ENCODE results near the gene RFX8. TPM values are rescaled to one million over a fixed set of nuclear protein-coding genes. Genes with fewer than 3 reads are reported as not detected.

Gene RFX8
- total RNA-seq, 2 donors from 2014 or later: 2.1 to 2.2 TPM

GRCh38 chr2:101428422-101429176 is 46.3 kb downstream of the RFX8 start:
- Mint-ChIP-seq H3K4me3 (no peak overlapping the region), H3K27ac (no peak overlapping the region), H3K9me3 (no peaks in the 10 kb centered on the region), H3K36me3 (no peaks in the 10 kb centered on the region), H3K4me1 (ENCODE audit: low read depth in 2 of 2) (no peaks in the 10 kb centered on the region), H3K27me3 (no peaks in the 10 kb centered on the region)
- DNase-seq (ENCODE audit: low spot score) (no peak), ATAC-seq (no peak)

GRCh38 chr2:101427743-101428142 is 47.2 kb downstream of the RFX8 start:
- Mint-ChIP-seq H3K27me3 (no peaks in the 10 kb centered on the region), H3K4me3 (no peak overlapping the region)

GRCh38 chr2:101427240-101427639 is 47.7 kb downstream of the RFX8 start:
- Mint-ChIP-seq H3K36me3 (no peaks in the 10 kb centered on the region), H3K9me3 (no peaks in the 10 kb centered on the region), H3K27me3 (no peaks in the 10 kb centered on the region), H3K4me3 (no peak overlapping the region), H3K27ac (no peak overlapping the region), H3K4me1 (ENCODE audit: low read depth in 2 of 2) (no peaks in the 10 kb centered on the region)
- DNase-seq (ENCODE audit: low spot score) (no peak), ATAC-seq (no peak)

More at GRCh38 chr2:101427743-101428142, 47.2 kb downstream of the RFX8 start:
- Mint-ChIP-seq H3K36me3 (no peaks in the 10 kb centered on the region), H3K4me1 (ENCODE audit: low read depth in 2 of 2) (no peaks in the 10 kb centered on the region), H3K9me3 (no peaks in the 10 kb centered on the region), H3K27ac (no peak overlapping the region)
- no peak for DNase-seq (ENCODE audit: low spot score)
- no peak for ATAC-seq

- no peaks in the 10 kb centered on the region for H3K27me3 Mint-ChIP-seq
- H3K27ac Mint-ChIP-seq: no peak overlapping the region
- H3K9me3 Mint-ChIP-seq: no peaks in the 10 kb centered on the region
- no peaks in the 10 kb centered on the region for H3K36me3 Mint-ChIP-seq
- no peaks in the 10 kb centered on the region for H3K4me1 Mint-ChIP-seq (ENCODE audit: low read depth in 2 of 2)
- no peak for DNase-seq (ENCODE audit: low spot score)
- H3K4me3 Mint-ChIP-seq: no peak overlapping the region
- no peak for ATAC-seq
Observed at GRCh38 chr2:101426822-101427221, 48.1 kb downstream of the RFX8 start.

- DNase-seq (ENCODE audit: low spot score) (no peak), ATAC-seq (no peak)
- H3K27ac Mint-ChIP-seq: peak overlapping the region in 1 of 2 donors; percentile 4
- no peaks in the 10 kb centered on the region for H3K36me3 Mint-ChIP-seq
- no peak overlapping the region for H3K4me3 Mint-ChIP-seq
- no peaks in the 10 kb centered on the region for H3K9me3 Mint-ChIP-seq
- peaks cover 0 to 3% of the 10 kb centered on the region in 2 donors for H3K27me3 Mint-ChIP-seq
- no peaks in the 10 kb centered on the region for H3K4me1 Mint-ChIP-seq (ENCODE audit: low read depth in 2 of 2)
Observed at GRCh38 chr2:101420623-101421022, 54.3 kb downstream of the RFX8 start.

GRCh38 chr2:101419096-101419663 is 55.7 kb downstream of the RFX8 start:
- Mint-ChIP-seq H3K4me3 (no peak overlapping the region), H3K4me1 (ENCODE audit: low read depth in 2 of 2) (no peaks in the 10 kb centered on the region), H3K27me3 (peaks cover 0 to 3% of the 10 kb centered on the region in 2 donors), H3K36me3 (no peaks in the 10 kb centered on the region), H3K27ac (peak overlapping the region in 1 of 2 donors; percentile 45), H3K9me3 (no peaks in the 10 kb centered on the region)
- ATAC-seq (peak; percentile 68 to 75), DNase-seq (ENCODE audit: low spot score) (no peak)

GRCh38 chr2:101418460-101419095 is 56.3 kb downstream of the RFX8 start:
- ATAC-seq (no peak), DNase-seq (ENCODE audit: low spot score) (no peak)
- H3K36me3 Mint-ChIP-seq: no peaks in the 10 kb centered on the region
- H3K4me1 Mint-ChIP-seq (ENCODE audit: low read depth in 2 of 2): no peaks in the 10 kb centered on the region
- H3K27ac Mint-ChIP-seq: peak overlapping the region in 1 of 2 donors; percentile 45
- H3K4me3 Mint-ChIP-seq: no peak overlapping the region
- H3K27me3 Mint-ChIP-seq: peaks cover 0 to 3% of the 10 kb centered on the region in 2 donors
- H3K9me3 Mint-ChIP-seq: no peaks in the 10 kb centered on the region

DNA sequence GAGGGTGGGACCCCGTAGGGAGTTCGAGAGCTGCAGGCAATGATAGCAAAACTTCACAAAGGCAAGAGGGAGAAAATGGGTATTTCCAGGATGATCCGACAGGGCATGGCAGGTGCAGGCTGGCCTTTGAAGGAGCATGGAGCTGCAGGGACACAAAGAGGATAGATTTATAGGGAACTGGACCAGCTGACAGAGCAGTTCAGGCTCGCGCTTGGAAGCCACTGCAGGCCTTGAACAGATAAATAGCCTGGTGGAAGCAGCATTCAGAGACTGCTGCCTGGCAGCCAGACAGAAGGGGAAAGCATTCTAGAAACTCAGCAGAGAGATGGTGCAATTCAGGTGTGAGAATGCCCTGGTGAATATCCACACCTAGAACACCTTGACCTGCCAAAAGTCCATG is 58.3 kb downstream of the RFX8 start:
- H3K36me3 Mint-ChIP-seq: no peaks in the 10 kb centered on the region
- H3K9me3 Mint-ChIP-seq: no peaks in the 10 kb centered on the region
- H3K4me3 Mint-ChIP-seq: no peak overlapping the region
- H3K4me1 Mint-ChIP-seq (ENCODE audit: low read depth in 2 of 2): no peaks in the 10 kb centered on the region
- DNase-seq (ENCODE audit: low spot score) (no peak), ATAC-seq (no peak)
- peaks cover 0 to 3% of the 10 kb centered on the region in 2 donors for H3K27me3 Mint-ChIP-seq
- no peak overlapping the region for H3K27ac Mint-ChIP-seq

DNA sequence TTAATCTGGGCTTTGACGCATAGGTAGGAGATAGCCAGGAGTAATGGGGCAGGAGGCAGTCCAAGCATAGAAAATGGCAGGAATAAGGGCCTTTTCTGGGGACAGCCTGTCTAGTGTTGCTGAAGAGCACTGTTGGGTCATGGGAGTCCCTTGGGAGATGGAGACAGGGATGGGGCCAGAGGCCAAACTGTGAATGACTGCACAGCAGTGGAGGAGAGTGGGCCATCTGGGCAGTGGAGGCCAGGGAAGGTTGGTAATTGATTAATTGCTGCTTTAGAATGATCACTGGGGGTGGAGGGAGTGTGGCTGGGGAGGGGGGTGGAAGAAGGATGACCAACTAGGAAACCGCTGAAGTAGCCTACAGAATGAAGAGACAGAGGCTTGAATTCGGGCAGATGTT is 59.0 kb downstream of the RFX8 start:
- H3K4me1 Mint-ChIP-seq (ENCODE audit: low read depth in 2 of 2): no peaks in the 10 kb centered on the region
- H3K27ac Mint-ChIP-seq: no peak overlapping the region

DNA sequence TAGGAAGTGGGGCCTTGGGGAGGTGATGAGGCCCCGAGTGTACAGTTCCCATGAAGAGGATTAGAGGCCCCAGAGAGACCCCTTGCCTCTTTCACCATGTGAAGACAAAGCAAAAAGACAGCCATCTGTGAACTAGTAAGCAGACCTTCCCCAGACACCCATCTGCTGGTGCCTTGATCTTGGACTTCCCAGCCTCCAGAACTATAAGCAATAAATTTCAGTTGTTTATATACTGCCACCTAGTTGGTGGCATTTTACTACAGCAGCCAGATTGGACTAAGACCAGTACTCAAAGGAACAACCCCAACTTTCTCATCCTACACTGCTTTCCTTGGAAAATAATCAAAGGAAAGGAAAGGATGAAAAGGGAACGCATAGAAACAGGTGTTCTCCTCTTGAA is 59.7 kb downstream of the RFX8 start:
- no peak overlapping the region for H3K4me3 Mint-ChIP-seq
- ATAC-seq (no peak), DNase-seq (ENCODE audit: low spot score) (no peak)
- H3K9me3 Mint-ChIP-seq: no peaks in the 10 kb centered on the region
- no peak overlapping the region for H3K27ac Mint-ChIP-seq
- peaks cover 5% of the 10 kb centered on the region in 2 donors for H3K27me3 Mint-ChIP-seq
- H3K36me3 Mint-ChIP-seq: no peaks in the 10 kb centered on the region
- no peaks in the 10 kb centered on the region for H3K4me1 Mint-ChIP-seq (ENCODE audit: low read depth in 2 of 2)

More for the DNA sequence above, 59.0 kb downstream of the RFX8 start:
- H3K27me3 Mint-ChIP-seq: peaks cover 0 to 3% of the 10 kb centered on the region in 2 donors
- no peaks in the 10 kb centered on the region for H3K36me3 Mint-ChIP-seq
- H3K4me3 Mint-ChIP-seq: no peak overlapping the region
- no peaks in the 10 kb centered on the region for H3K9me3 Mint-ChIP-seq
- DNase-seq (ENCODE audit: low spot score) (no peak), ATAC-seq (no peak)

DNA sequence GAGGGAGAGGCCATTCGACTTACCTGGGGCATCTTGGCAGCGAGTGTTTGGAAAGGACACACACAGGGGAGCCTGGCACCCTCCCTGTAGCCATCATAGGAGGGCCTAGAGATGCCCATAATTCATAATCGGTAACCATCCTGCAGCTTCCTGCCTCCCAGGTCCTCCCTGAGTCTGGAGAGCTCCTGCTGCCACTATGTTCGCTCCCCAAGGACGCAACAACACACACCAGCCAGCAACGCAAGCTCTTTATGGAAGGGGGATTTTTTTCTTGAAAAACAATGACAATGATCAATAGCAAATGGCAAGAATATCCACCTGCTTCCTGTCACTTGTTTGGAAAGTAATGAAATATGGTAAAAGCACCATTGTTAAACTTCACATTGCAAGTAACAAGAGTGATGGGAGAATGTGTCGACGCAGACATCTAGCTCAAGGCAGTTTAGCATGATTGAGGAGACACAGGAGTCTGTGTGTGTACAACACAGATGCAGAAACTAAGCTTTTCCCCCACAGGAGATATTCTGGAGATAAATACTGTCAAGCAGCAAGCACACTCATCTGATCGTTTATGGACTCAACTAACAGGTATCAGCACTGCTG is 62.7 kb downstream of the RFX8 start:
- ATAC-seq: no peak
- H3K36me3 Mint-ChIP-seq: no peaks in the 10 kb centered on the region
- no peak overlapping the region for H3K4me3 Mint-ChIP-seq
- no peaks in the 10 kb centered on the region for H3K9me3 Mint-ChIP-seq
- DNase-seq (ENCODE audit: low spot score): no peak
- peaks cover 6 to 10% of the 10 kb centered on the region in 2 donors for H3K27me3 Mint-ChIP-seq
- H3K4me1 Mint-ChIP-seq (ENCODE audit: low read depth in 2 of 2): no peaks in the 10 kb centered on the region
- H3K27ac Mint-ChIP-seq: no peak overlapping the region

- Mint-ChIP-seq H3K27me3 (peaks cover 6 to 10% of the 10 kb centered on the region in 2 donors), H3K4me1 (ENCODE audit: low read depth in 2 of 2) (no peaks in the 10 kb centered on the region), H3K4me3 (no peak overlapping the region), H3K36me3 (no peaks in the 10 kb centered on the region), H3K9me3 (no peaks in the 10 kb centered on the region), H3K27ac (no peak overlapping the region)
- ATAC-seq (no peak), DNase-seq (ENCODE audit: low spot score) (no peak)
Observed at GRCh38 chr2:101410746-101411145, 64.2 kb downstream of the RFX8 start.

GRCh38 chr2:101410114-101410513 is 64.8 kb downstream of the RFX8 start:
- Mint-ChIP-seq H3K36me3 (no peaks in the 10 kb centered on the region), H3K27ac (no peak overlapping the region), H3K27me3 (peaks cover 6 to 10% of the 10 kb centered on the region in 2 donors), H3K4me1 (ENCODE audit: low read depth in 2 of 2) (peaks cover 0 to 3% of the 10 kb centered on the region in 2 donors), H3K4me3 (no peak overlapping the region), H3K9me3 (no peaks in the 10 kb centered on the region)
- DNase-seq (ENCODE audit: low spot score) (no peak), ATAC-seq (peak in 1 of 2 donors; percentile 46)

DNA sequence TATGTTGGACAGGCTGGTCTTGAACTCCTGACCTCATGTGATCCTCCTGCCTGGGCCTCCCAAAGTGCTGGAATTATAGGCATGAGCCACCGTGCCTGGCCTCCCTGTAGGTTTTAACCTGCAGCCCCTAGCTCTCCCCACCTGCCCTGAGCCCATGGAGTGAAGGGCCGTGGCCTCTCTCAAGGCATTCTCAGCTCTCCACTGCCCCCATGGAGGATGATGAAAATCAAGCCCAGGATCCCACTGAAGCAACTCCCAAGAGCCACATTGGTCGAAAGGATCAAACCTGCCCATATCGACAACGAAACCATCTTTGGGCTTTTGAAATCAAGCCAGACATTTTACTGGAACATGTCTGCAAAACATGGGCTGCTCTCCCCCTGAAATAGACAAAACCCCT is 65.2 kb downstream of the RFX8 start:
- no peak overlapping the region for H3K27ac Mint-ChIP-seq
- no peak for ATAC-seq
- H3K9me3 Mint-ChIP-seq: no peaks in the 10 kb centered on the region
- H3K36me3 Mint-ChIP-seq: no peaks in the 10 kb centered on the region
- peaks cover 0 to 3% of the 10 kb centered on the region in 2 donors for H3K4me1 Mint-ChIP-seq (ENCODE audit: low read depth in 2 of 2)
- H3K4me3 Mint-ChIP-seq: no peak overlapping the region
- H3K27me3 Mint-ChIP-seq: peaks cover 6 to 10% of the 10 kb centered on the region in 2 donors
- no peak for DNase-seq (ENCODE audit: low spot score)
